GM21423 (cell line): Measurements from ENCODE around the gene TM9SF1.

Experiments
- ATAC-seq: cut with Tn5 transposase; IDR thresholded peaks from one replicate; pipeline ENCODE4 v1.9.1; 2021; ENCODE audit warnings: mild to moderate bottlenecking, moderate library complexity; ENCODE audit not compliant: unreplicated experiment

The TM9SF1 gene

DNA sequence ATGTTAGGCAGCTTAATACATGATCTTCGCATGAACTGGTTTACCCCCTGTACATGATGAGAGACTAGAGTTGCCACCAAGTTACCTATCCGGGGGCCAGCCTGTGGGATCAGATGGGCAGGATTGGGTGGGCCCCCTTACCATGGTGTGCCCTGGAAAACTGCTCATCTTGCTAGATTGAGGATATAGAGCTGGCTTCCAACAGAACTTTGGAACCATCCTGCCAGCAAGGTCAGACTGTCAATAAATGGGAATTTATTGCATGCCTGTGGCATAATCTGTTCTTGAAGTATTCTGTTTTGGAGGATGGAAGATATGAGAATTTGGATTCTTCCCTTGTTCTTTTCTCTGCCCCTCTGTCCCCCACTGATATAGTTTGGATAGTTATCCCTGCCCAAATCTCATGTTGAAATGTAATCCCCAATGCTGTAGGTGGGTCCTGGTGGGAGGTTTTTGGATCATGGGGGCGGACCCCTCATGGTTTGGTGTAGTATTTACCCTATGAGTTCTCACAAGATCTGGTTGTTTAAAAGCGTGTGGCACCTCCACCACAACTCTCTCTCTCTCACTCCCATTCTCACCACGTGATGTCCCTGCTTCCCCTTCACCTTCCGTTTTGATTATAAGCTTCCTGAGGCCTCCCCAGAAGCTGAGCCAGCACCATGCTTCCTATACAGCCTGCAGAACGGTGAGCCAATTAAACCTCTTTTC is 3.7 kb upstream of the TM9SF1 start:
- ATAC-seq: no peak

- no peak for ATAC-seq
Measured at GRCh38 chr14:24197056-24197450, 1.8 kb upstream of the TM9SF1 start.

DNA sequence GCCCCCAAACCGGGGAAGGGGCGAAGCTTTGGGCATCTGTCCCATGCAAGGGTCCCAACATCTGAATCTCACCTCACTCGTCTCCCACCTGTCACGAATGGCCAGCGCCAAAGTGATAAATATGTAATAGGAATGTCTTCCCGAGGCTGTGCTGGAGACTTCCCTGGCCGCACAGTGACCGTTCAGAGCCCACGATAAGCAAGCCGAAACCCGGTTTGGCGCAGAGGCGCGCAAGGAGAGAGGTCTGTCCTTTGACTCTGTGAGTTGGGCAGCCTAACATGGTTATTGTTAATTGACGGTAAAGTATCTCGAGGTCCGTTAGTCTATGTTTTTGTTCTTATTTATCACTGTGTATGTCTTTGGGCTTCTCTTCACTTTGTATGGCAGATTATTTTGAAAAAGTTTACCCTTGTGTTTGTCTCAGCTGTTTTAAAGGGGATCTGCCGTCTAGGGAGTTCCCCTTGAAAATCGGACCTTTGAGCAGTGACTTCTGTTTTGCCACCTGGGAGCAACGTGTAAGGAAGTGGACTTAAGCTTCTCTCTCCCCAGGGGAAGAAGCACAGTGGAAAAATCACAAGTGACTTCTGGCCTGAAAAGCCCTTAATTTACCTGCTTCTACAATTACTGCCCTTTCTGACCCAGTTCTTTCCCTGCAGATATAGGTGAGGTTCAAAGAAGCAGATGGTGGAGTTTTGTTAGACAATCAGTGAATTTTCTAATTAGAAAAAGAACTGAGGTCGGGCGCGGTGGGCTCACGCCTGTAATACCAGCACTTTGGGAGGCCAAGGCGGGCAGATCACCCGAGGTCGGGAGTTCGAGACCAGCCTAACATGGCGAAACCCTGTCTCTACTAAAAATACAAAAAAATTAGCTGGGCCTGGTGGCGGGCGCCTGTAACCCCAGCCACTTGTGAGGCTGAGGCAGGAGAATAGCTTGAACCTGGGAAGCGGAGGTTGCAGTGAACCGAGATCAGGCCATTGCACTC is 1.1 kb upstream of the TM9SF1 start:
- no peak for ATAC-seq

DNA sequence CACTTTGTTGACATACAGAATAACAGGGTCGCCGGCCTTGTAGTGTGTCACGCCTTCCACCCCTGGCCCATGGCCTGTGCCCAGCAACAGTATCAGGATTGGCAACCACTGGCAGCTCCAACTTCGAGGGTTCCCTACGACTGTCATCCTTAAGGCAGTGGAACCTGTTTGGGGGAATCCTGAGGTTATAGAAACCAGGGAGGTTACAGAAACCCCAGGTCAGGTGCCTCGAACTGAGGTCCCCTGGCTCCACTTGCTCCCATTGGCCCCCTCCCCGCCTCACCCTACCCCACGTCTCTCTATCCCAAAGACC is 412 bp downstream of the TM9SF1 start:
- ATAC-seq: no peak

DNA sequence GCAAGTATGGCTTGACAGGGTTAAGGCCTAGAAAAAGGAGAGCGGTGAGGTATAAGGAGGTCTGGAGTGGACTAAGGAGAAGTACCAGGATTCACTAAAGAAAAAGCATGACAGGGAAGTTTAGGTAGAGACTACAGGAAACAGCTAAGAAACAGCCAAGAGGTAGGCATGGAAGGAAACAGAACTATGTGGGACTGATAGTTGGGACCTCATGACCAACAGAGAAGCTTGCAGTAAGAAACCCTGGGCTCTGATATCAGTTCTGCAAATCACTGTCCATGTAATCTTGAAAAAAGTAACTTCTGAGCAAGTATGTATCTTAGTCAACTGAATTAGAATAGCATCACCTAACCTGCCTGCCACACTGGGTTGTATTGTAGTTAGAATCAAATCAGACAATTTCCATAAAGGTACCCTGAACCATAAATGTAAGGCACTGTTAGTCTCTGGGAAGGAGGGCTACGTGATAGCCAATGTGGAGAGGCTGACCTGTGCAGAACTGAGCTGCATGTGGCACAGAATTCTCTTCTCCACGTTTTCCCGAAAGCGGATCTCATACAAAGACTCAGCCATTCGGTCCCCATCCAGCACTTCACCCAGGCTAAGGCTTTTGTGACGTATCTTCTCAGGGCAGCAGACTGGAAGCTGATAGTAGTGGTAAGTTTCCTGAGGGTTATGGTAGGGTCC is 912 bp downstream of the TM9SF1 start:
- no peak for ATAC-seq

- ATAC-seq: no peak
Measured at GRCh38 chr14:24192933-24193332, 2.3 kb downstream of the TM9SF1 start.

GRCh38 chr14:24190416-24190815 is 4.8 kb downstream of the TM9SF1 start:
- ATAC-seq: no peak

GRCh38 chr14:24189460-24189859 is 5.8 kb downstream of the TM9SF1 start:
- no peak for ATAC-seq

DNA sequence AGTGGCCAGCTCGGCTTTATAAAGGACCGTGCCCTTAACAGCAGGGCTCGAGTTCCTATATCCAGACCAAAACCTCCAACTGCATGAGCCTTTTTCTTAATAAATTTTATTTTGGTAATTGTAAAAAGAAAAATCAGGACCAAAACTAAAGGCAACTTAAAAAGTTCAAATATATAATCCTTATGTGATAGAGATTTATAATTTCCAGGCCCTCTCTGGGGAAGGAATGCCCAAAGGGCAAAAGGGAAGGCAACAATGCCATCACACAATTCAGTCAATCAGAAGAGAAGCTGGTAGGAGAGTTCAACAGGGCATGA is 6.2 kb downstream of the TM9SF1 start:
- no peak for ATAC-seq

GRCh38 chr14:24188251-24189058 is 6.8 kb downstream of the TM9SF1 start, which contains the start of gene IPO4:
Gene IPO4, minus strand, starts transcription at chr14:24188816. Its CDS starts 29 bp downstream, at chr14:24188787.
- peak; percentile 83 for ATAC-seq

DNA sequence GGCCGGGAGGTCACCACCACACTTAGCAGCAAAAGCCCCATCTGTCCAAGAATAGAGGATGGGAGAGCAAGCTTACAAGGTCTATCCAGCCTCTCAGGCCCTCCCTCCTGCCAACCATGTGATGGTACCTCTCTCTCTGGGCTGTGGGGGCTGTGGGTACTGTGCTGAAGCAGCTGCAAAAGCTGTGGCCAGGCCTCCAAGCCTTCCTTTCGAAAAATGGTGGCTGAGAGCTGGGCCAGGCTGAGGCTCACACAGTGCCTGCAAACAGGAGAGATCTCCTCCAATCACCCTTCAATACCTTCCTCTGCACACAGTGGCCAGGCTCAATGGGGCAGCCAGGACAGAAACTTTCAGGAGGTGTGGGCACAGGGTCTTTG is 7.7 kb downstream of the TM9SF1 start:
- no peak for ATAC-seq

DNA sequence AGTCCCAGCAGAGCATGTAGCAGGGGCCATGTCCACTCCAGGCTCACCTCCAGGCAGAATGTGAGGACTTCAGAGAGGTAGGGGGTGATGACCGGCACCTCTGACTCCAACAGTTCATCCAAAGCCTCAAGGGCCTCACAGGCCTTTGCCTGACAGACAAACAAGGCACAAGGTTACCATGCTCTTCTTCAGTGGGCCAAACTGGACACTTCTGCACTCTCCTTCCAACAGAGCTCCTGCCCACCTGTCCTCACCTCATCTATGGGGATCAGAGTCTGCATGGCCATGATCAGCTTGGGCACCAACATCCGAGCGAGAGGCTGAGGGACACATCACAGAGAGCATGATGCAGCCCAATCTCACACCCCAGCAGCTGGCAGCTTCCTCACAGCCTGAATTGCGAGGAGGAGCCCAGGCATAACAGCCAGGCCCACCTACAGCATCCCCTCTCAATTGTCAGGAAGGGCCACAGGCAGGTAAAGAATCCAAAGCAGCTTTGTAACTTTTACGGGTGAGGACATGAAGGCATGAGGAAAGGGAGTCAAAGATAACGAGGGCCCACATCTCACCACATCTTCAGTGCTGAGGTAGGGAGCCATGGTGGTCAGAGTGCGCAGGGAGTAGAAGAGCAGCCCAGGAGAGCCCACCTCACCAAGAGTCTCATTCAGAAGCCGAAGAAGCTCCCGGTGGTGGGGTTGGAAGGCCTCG is 8.3 kb downstream of the TM9SF1 start:
- ATAC-seq: no peak

GRCh38 chr14:24185741-24186140 is 9.5 kb downstream of the TM9SF1 start:
- ATAC-seq: no peak

- no peak for ATAC-seq
Measured at GRCh38 chr14:24185026-24185425, 10.2 kb downstream of the TM9SF1 start.

- no peak for ATAC-seq
Measured at GRCh38 chr14:24184104-24184970, 10.9 kb downstream of the TM9SF1 start.

GRCh38 chr14:24183014-24183481 is 12.2 kb downstream of the TM9SF1 start:
- ATAC-seq: no peak

DNA sequence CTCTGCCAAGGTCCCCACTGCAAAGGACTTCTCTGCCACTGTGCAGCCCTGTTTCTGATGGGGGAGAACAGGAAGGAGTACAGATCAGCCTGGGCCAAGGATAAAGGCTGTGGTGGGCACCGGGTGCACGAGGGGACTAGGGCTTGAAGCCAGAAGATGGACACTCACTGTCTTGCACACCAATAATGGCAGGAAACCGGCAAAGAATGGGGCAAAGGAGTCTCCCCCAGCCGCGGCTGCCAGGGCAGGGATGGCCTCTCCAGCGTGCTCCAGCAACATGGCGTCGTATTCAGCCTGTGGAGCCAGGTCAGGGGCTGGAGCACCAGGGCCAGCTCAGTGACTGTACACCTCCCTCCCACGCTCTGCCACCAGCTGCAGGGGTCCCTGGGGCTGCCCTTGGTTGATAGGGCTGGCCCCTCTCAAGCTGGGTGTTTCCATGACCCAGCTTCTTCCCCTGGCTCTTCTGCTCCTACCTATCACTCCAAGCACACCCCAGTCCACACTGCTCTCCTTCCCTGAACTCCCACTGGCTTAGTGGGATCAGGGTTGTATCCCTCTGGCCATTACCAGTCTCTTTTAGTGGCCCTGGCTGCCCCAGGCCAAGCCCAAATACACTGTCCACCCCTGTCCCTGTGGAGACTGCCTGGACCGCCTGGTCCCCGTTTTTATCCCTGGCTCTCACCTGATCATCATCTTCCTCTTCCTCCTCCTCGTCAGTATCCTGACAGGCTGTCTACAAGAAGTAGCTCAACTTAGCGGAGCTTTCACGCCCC is 12.9 kb downstream of the TM9SF1 start:
- no peak for ATAC-seq

- no peak for ATAC-seq
Measured at GRCh38 chr14:24181371-24182077, 13.7 kb downstream of the TM9SF1 start.
